Rectal smooth muscle tissue (tissue), 1 donor: ENCODE data around the gene CBFA2T2.
"Not testable (repeated sequence)": the region's sequence is repeated elsewhere in the genome, so short reads cannot be mapped to it uniquely, and the experiment has no call there.

Experiments
- H3K27ac ChIP-seq: one replicate; pipeline ENCODE4 v1.7.0; 2013; ENCODE audit warnings: low read depth, low read length, inconsistent platforms
- H3K27me3 ChIP-seq: one replicate; pipeline ENCODE4 v1.7.0; 2013; ENCODE audit warnings: low read length; ENCODE audit not compliant: control insufficient read depth, insufficient read depth
- H3K36me3 ChIP-seq: one replicate; pipeline ENCODE4 v1.7.0; 2013; ENCODE audit warnings: low read length; ENCODE audit not compliant: control insufficient read depth, insufficient read depth
- H3K4me1 ChIP-seq: one replicate; pipeline ENCODE4 v1.7.0; 2013; ENCODE audit warnings: low read length; ENCODE audit not compliant: control insufficient read depth, insufficient read depth
- H3K4me3 ChIP-seq: one replicate; pipeline ENCODE4 v1.7.0; 2013; ENCODE audit warnings: low read length
- H3K9ac ChIP-seq: one replicate; pipeline ENCODE4 v1.7.0; 2013; ENCODE audit warnings: low read length

CBFA2T2 gene

DNA sequence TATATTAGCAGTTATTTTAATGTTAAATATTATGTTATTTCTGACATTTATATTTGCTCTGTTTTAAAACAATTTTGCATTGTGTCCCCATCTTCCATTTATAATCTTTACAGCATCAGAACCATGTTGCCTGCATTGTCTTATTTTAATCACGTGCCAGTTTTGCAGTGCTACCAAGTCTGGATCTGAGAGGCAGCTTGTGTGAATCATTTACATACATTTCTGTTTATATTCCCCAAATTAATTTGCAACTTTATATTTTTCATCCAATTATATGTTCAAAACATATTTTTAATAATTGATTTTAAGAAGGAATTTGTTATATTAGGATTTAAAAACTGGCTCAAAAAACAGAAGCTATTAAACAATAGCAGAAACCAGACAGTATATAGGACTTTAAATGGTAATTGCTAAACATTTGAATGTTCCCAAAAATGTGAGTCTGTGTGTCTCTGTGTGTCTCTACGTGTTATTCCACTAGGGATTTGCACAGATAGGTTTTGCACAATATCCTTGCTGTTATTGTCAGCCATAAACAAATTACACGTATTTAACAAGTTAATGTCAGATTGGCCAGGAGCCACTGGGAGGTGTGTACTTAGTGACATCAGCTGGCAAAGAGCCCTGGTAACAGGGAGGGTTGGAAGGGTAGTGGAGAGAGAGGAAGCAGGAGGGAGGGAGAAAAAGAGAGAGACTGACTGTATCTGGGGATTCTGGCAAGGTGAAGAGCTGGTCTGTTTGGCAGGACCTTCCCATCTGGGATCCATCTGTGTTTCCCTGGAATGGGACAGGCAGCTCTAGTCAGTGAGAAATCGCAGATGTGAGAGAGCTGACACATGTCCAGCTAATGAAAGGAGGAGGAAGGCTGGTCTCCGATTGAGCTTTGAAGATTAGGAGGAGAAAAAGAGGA is 72.1 kb downstream of the CBFA2T2 start:
- Histone ChIP-seq H3K9ac (no peak overlapping the region), H3K27me3 (no peaks in the 10 kb centered on the region), H3K27ac (peak overlapping the region; percentile 68), H3K4me3 (peak overlapping the region; percentile 1), H3K4me1 (peaks cover 11% of the 10 kb centered on the region), H3K36me3 (peaks cover 4% of the 10 kb centered on the region)

DNA sequence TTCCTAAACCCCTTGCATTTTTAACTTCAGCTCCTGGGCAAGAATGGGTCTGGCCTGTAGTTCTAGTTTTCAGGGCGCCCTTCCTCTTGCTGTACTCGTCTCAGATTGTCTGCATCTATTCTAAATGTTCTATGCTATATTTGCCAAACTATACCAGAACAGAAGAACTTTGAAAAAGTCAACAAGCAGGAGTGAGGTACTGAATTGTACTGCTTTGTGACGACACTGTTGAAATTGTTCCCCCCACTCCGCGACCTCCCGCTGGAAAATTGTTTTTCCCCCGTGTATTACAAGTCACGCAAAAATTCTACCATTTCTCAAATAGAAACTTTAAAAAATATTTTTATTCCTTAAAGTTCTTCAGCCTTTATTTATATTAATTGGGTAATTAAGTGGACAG is 73.9 kb downstream of the CBFA2T2 start:
- no peak overlapping the region for H3K4me3 ChIP-seq
- H3K27me3 ChIP-seq, result no peaks in the 10 kb centered on the region
- H3K4me1 ChIP-seq, result peaks cover 17% of the 10 kb centered on the region
- H3K36me3 ChIP-seq, result no peaks in the 10 kb centered on the region
- no peak overlapping the region for H3K27ac ChIP-seq
- H3K9ac ChIP-seq, result no peak overlapping the region

DNA sequence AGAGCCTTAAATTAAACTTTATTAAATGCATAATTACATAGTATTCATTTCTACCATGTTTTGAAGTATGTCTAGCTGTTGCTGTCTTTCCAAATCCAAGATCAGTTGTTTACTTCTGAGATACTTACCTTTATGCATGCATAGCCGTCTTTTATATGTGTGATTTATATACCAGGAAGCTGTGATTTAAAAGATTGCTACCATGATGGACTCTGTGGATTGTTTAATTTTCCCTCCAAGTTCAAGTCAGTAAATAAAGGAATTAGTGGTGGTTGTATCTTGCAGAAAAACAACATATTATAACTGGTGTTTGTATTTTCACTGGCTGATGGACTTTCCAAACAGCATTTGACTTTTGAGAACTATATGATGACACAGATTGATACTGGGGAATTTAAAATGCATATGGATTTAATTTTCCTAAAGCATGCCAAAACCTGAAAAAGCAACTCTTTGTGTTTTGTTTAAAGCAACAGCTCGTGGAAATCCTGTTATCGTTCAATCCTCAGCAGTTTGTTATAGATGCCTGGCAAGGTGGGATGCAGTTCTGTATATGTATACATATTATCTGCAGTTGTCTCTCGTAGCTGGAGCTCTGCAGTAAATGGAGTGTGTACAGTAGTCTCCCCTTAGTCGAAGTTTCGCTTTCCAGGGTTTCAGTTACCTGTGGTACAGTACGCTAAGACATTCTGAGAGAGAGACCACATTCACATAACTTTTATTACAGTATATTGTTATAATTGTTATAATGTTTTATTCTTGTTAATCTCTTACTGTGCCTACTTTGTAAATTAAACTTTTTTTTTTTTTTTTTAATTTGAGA is 77.1 kb downstream of the CBFA2T2 start:
- H3K9ac ChIP-seq, result no peak overlapping the region
- no peaks in the 10 kb centered on the region for H3K27me3 ChIP-seq
- H3K27ac ChIP-seq, result peak overlapping the region; percentile 30
- no peak overlapping the region for H3K4me3 ChIP-seq
- H3K4me1 ChIP-seq, result peaks cover 30% of the 10 kb centered on the region
- no peaks in the 10 kb centered on the region for H3K36me3 ChIP-seq

DNA sequence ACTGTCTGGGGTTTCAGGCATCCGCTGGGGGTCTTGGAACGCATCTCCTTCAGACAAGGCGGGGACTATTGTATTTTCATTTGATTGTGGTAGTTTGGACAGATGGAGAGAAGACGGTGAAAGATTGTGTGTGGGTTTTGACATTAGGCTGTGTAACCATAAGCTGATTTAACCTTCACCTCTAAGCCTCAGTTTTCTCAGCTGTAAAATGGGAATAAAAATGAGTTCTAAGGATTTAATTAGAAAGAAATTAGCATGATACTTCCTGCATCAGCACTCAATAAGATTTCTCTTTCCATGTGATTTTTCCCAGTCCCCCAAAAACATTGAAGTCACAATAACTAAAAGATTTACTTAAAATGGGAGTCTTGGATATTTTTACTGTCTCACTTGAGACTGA is 78.1 kb downstream of the CBFA2T2 start:
- no peaks in the 10 kb centered on the region for H3K27me3 ChIP-seq
- H3K27ac ChIP-seq, result no peak overlapping the region
- peaks cover 28% of the 10 kb centered on the region for H3K4me1 ChIP-seq
- H3K36me3 ChIP-seq, result no peaks in the 10 kb centered on the region
- no peak overlapping the region for H3K9ac ChIP-seq
- no peak overlapping the region for H3K4me3 ChIP-seq

DNA sequence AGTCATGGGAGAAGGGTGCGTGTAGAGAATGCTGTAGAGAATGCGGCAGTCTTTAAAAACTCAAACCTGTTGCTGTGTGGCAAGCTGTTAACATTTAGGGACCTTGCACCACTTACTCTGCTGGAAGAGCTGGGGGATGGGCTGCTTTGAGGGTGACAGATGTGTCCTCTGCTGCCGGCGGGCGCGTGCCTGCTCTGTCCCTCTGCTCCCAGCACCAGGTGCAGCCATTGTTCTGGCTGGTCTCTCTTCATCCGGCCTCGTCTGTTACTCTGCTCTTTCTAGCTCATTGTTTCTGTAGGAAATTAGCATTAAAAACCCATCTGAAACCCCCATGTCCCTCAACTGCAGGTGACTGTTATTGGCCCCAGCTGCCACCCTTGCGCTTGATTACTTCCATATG is 78.5 kb downstream of the CBFA2T2 start:
- no peaks in the 10 kb centered on the region for H3K27me3 ChIP-seq
- no peaks in the 10 kb centered on the region for H3K36me3 ChIP-seq
- H3K4me1 ChIP-seq, result peaks cover 27% of the 10 kb centered on the region
- no peak overlapping the region for H3K27ac ChIP-seq
- no peak overlapping the region for H3K4me3 ChIP-seq
- H3K9ac ChIP-seq, result no peak overlapping the region

DNA sequence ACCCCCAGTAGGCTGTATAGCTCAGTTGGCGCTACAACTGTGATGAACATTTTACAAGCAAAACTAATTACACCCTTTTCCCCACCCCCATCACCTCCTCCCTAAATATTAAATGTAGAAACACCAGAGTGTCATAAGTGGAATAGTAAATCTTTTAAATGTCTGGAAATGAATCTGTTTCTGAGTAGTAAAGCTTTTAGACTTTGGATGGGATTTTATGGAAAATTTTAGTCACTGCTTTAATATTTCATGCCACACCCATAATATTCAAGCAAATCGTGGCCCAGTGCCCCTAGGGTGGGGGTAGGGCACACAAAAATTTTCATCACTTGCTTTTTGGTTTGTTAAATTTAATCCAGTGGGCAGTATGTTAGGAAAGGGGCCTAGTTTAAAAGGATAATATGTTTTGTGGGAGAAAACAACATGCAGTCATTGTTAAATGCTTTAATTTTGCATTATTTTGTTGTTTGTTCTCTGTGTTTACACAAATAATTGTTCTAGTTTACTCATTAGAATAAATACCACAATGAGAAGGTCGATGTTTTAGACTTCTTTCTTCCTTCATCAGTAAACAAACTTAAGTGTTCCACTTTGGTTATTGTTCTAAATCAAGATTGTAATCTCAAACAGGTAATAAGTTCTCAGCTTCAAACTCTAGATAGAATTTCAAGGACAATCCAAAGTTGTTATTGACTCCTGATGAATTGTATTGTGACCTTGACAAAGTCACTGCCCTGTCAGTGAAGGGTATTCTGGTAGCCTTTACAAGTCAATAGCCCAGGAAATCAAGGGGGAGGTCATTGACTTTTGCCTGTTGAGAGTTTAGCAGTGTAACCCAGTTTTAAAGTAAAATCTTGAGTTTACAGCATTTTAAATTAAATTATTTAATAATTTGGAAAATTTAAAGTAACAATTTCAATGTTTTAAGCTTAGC is 79.2 kb downstream of the CBFA2T2 start:
- no peak overlapping the region for H3K9ac ChIP-seq
- H3K36me3 ChIP-seq, result no peaks in the 10 kb centered on the region
- peaks cover 24% of the 10 kb centered on the region for H3K4me1 ChIP-seq
- no peaks in the 10 kb centered on the region for H3K27me3 ChIP-seq
- no peak overlapping the region for H3K27ac ChIP-seq
- no peak overlapping the region for H3K4me3 ChIP-seq

DNA sequence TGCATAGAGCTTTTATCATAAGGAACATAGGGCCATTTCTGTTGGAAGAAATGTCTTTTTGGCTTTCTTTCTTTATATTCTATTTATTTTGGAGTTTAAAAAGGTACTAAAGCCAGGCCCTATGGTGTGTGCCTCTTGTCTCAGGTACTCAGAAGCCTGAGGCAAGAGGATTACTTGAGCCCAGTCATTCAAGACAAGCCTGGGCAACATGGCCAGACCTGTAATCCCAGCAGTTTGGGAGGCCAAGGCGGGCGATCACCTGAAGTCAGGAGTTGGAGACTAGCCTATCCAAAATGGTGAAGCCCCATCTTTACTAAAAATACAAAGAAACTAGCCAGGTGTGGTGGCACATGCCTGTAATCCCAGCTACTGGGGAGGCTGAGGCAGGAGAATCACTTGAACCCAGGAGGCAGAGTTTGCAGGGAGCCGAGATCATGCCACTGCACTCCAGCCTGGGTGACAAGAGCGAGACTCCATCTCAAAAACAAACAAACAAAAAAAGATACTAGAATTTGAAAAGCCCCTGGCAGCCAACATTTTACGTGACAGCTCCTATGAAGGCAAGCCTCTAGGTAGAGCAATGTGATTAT is 80.0 kb downstream of the CBFA2T2 start:
- Histone ChIP-seq H3K27me3 (no peaks in the 10 kb centered on the region), H3K27ac (no peak overlapping the region), H3K4me1 (peaks cover 24% of the 10 kb centered on the region), H3K9ac (no peak overlapping the region), H3K36me3 (no peaks in the 10 kb centered on the region), H3K4me3 (no peak overlapping the region)

DNA sequence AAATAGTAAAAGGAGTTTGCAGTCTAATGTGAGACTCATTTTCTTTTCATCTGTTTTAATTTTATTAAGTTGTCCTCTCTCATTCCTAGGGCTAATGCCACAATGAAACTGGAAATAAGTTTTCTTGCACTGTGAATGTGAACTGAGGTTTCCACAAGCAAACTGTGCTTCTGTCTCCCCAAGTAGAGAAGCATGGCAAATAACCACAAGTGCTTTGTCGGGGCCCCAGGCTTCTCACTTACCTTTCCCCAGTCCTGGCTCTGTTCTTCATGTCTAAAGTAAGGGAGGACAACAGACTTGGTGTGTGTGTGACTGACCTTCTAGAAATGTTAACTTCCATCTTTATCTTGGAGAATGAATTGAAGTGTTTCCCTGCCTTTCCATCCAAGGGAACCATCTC is 80.8 kb downstream of the CBFA2T2 start:
- Histone ChIP-seq H3K36me3 (no peaks in the 10 kb centered on the region), H3K4me1 (peaks cover 24% of the 10 kb centered on the region), H3K27me3 (no peaks in the 10 kb centered on the region), H3K4me3 (no peak overlapping the region), H3K9ac (no peak overlapping the region), H3K27ac (no peak overlapping the region)

DNA sequence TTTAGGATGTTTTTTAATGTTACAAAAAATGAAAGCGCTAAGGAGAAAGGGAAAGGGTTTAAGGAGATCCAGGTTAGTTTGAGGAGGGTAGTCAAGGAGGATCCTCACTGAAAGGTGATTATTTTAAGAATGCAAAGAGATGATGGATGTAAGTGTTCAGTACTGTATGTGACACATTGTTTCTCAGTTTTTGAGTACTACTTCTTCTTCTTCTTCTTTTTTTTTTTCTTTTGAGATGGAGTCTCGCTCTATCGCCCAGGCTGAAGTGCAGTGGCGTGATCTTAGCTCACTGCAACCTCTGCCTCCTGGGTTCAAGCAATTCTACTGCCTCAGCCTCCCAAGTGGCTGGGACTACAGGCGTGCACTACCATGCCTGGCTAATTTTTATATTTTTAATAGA is 83.4 kb downstream of the CBFA2T2 start:
- not testable (repeated sequence) for H3K27ac ChIP-seq, H3K27me3 ChIP-seq, H3K9ac ChIP-seq, H3K36me3 ChIP-seq, H3K4me3 ChIP-seq
- peaks cover 26% of the 10 kb centered on the region for H3K4me1 ChIP-seq

DNA sequence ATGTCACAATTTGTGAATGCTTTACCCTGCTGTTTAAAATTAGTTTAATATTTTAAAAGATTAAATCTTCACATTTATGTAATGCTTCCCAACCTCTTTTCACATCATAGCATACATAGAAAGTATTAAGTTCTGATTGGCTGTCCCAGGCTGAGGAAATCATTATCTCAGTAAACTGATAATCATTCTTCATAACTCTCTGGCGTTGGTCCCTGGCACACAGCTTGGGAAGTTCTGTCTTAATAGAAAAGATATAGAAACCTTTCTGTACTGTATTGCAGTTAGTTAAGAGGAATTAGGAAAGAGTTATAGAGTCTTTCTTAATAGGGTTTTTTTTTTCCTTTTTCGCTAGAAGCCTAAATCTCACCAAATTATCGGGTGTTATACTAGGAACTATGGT is 85.4 kb downstream of the CBFA2T2 start:
- peaks cover 14% of the 10 kb centered on the region for H3K4me1 ChIP-seq
- no peak overlapping the region for H3K27ac ChIP-seq
- no peaks in the 10 kb centered on the region for H3K27me3 ChIP-seq
- no peak overlapping the region for H3K4me3 ChIP-seq
- H3K36me3 ChIP-seq, result no peaks in the 10 kb centered on the region
- H3K9ac ChIP-seq, result no peak overlapping the region

DNA sequence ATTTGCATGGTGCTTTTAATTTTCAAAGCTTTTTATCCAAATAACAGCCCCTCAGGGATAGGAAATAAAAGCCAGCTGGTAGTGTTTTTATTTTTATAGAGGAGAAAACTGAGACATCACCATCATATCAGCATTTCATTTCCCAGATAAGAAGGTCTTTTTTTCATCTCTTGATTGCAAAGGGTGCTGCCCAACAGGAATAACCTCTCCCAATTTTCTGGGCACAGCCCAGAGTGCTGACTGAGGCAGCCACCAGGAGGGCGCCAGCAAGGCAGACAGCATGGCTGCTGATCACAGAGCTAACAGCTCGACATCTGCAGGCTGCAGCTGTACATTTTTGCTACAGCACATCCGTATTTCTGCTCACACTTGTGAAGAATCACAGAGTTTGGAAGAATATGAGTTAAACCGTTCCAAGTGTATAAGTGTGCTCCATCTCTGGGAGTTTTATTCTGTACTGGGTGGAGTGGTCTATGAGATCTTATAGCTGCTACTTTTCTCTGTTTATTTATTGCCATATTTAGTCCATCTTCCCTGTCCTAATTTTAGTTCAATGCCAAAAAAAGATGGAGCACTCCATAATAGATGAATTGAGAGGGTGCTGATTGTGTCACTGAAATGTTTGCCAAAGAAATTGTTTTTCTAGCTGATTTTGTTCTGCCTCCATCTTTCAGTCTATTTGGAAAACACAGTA is 86.7 kb downstream of the CBFA2T2 start:
- no peaks in the 10 kb centered on the region for H3K36me3 ChIP-seq
- H3K27ac ChIP-seq, result no peak overlapping the region
- H3K27me3 ChIP-seq, result no peaks in the 10 kb centered on the region
- peaks cover 6% of the 10 kb centered on the region for H3K4me1 ChIP-seq
- no peak overlapping the region for H3K4me3 ChIP-seq
- no peak overlapping the region for H3K9ac ChIP-seq
